ENCODE data around the gene ACE2.

DNA sequence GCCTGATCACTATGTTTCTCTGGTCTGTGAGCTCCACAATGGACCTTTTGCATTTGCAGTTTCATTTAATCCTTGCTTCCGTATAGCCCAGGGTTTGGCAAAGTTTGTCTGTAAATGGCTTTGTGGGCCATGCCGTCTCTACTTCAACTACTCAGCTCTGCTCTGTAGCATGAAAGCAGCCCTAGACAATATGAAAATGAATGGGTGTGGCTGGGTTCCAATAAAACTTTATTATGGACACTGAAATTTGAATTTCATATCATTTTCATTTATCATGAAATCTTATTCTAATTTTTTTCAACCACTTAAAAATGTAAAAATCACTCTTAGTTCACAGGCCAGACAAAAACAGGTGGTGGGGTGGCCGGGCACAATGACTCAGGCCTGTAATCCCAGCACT, 41.5 kb downstream of the ACE2 start:
- TF ChIP-seq GATA3 (IDR thresholded peaks at IDR 0.05; ENCODE audit: low read depth, low read length) (no peak), GATA2 (IDR thresholded peaks at IDR 0.05; ENCODE audit: low read depth, low read length) (no peak)

All from SH-SY5Y (cell line).